Esophagus muscularis mucosa (tissue), 3 donors: ENCODE data around the gene TSPOAP1.

Experiments
- POLR2A ChIP-seq: fragments of 450-650 bp; IDR thresholded peaks from one replicate; pipeline ENCODE4 v1.6.1; 2017; ENCODE audit warnings: antibody characterized with exemption, moderate library complexity, mild to moderate bottlenecking, low read depth
- POLR2AphosphoS5 ChIP-seq, 2 donors: sonication (generic); formaldehyde crosslinking; IDR thresholded peaks; one replicate each; pipeline ENCODE4 v1.6.1; 2017; ENCODE audit warnings: antibody characterized with exemption in 2 of 2
- TF ChIP-seq, protein P1 (sequence below), 3 experiments: fragments of 200-600 bp in 2 of 3; fragments of 450-650 bp in 1 of 3; sonication (generic) in 2 of 3; IDR thresholded peaks; one replicate each; pipeline ENCODE4 v1.5.1; 2017 to 2019; ENCODE audit warnings: antibody characterized with exemption in 3 of 3, mild to moderate bottlenecking in 2 of 3, moderate library complexity in 1 of 3

GRCh38 chr17:58309918-58310259 is 18.7 kb downstream of the TSPOAP1 start:
- TF ChIP-seq POLR2A (no peak), POLR2AphosphoS5 (IDR thresholded peaks at IDR 0.05) (no peak)
- TF ChIP-seq, protein P1, sequence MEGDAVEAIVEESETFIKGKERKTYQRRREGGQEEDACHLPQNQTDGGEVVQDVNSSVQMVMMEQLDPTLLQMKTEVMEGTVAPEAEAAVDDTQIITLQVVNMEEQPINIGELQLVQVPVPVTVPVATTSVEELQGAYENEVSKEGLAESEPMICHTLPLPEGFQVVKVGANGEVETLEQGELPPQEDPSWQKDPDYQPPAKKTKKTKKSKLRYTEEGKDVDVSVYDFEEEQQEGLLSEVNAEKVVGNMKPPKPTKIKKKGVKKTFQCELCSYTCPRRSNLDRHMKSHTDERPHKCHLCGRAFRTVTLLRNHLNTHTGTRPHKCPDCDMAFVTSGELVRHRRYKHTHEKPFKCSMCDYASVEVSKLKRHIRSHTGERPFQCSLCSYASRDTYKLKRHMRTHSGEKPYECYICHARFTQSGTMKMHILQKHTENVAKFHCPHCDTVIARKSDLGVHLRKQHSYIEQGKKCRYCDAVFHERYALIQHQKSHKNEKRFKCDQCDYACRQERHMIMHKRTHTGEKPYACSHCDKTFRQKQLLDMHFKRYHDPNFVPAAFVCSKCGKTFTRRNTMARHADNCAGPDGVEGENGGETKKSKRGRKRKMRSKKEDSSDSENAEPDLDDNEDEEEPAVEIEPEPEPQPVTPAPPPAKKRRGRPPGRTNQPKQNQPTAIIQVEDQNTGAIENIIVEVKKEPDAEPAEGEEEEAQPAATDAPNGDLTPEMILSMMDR (IDR thresholded peaks at IDR 0.05) = no peak
